Ovary (tissue), 9 donors: ENCODE results near the gene KCNJ16. TPM values are rescaled to one million over a fixed set of nuclear protein-coding genes. Genes with fewer than 3 reads are reported as not detected.

ENCODE experiments used
- DNase-seq, 5 donors: peaks; one replicate each; pipeline ENCODE4 v3.0.0-alpha.2; 2019 to 2020
- H3K27ac ChIP-seq, 2 donors: fragments of 200-600 bp; one replicate each; pipeline versions ENCODE4 v1.5.1 to v1.8.0; 2019 to 2022
- H3K27me3 ChIP-seq: fragments of 200-600 bp; one replicate; pipeline ENCODE4 v1.8.0; 2022
- H3K36me3 ChIP-seq: fragments of 200-600 bp; sonication (generic); one replicate; pipeline ENCODE4 v1.5.1; 2019
- H3K4me1 ChIP-seq: one replicate; pipeline ENCODE4 v1.8.1; 2013; ENCODE audit warnings: mild to moderate bottlenecking, moderate library complexity; ENCODE audit not compliant: insufficient read depth
- H3K4me3 ChIP-seq: fragments of 200-600 bp; sonication (generic); one replicate; pipeline ENCODE4 v1.5.1; 2017
- H3K9me3 ChIP-seq, 2 donors: fragments of 200-600 bp in 1 of 2; sonication (generic) in 1 of 2; one replicate each; pipeline versions ENCODE4 v1.5.1 to v1.8.1; 2013 to 2019; ENCODE audit warnings: mild to moderate bottlenecking in 1 of 2, moderate library complexity in 1 of 2
- CTCF ChIP-seq, 3 donors: fragments of 450-650 bp in 2 of 3; fragments of 200-600 bp in 1 of 3; IDR thresholded peaks; one replicate each; pipeline versions ENCODE4 v1.5.1 to v1.8.0; 2016 to 2022; ENCODE audit warnings: antibody characterized with exemption in 3 of 3, mild to moderate bottlenecking in 1 of 3
- EP300 ChIP-seq: sonication (generic); formaldehyde crosslinking; IDR thresholded peaks from one replicate; pipeline ENCODE4 v1.6.1; 2017; ENCODE audit warnings: antibody characterized with exemption
- POLR2A ChIP-seq: fragments of 450-650 bp; IDR thresholded peaks from one replicate; pipeline ENCODE4 v1.6.1; 2017; ENCODE audit warnings: antibody characterized with exemption, mild to moderate bottlenecking, moderate library complexity
- WGBS, 3 donors: extraction: QIAGEN DNeasy Blood & Tissue Kit in 1 of 3; methylation state at CpG; one replicate each; pipeline versions ENCODE4 v1.1.5 to v1.1.7; 2013 to 2017; 5-methylcytosine and 5-hydroxymethylcytosine counted together
- intact Hi-C, 4 donors: fragments of 100-400 bp; cut with DNase I; formaldehyde crosslinking; loops; one replicate each; pipeline versions ENCODE4 v1.11.0 to v1.15.1; 2022 to 2023
- polyA plus RNA-seq, 2 donors: library from polyadenylated mRNA; stranded (reverse); fragments of 200-250 nt in 1 of 2; fragments of 350-450 nt in 1 of 2; fragmentation: Illumina TruSeq in 1 of 2; extraction: RNeasy Lipid Tissue Mini Kit (QIAGEN cat#74804) in 1 of 2; gene quantifications; one replicate each; pipeline ENCODE4 v1.2.3, GENCODE V29; 2013 to 2014
- total RNA-seq, 7 donors: library from RNA; depleted of rRNA in 2 of 7; stranded (reverse); fragments of >200 nt in 2 of 7; fragmentation: NEBNext Ultra II Directional in 3 of 7; extraction: Animal tissue kit (Norgen Biotek cat#: 25700) in 3 of 7; gene quantifications; one replicate each; pipeline versions ENCODE4 v1.1.0 to v1.2.4, GENCODE V29; 2016 to 2023
- donor health status: DM: no; HTN: no; CAD: no; lungs with moderate emphysema.
- donor health status: DM: no; HTN: no; CAD: no.
- donor health status: Bipolar disorder and iron deficiency.
- donor health status: DM: yes; HTN: yes; CAD: no.
- donor health status: DM: no; HTN: no; CAD: no.
- donor health status: DM: yes; HTN: yes; CAD: no.

Gene KCNJ16
- total and polyA plus RNA-seq, 9 donors, result 0.04 to 7.2 (median 0.25) TPM; not detected in 1

GRCh38 chr17:70168977-70169708 is 94.1 kb downstream of the KCNJ16 start, which contains the start of gene KCNJ2:
KCNJ2 (plus strand) TSS chr17:70169532; CDS start chr17:70175040, 5,508 bp downstream.
- Histone ChIP-seq H3K27me3 (no peaks in the 10 kb centered on the region), H3K36me3 (no peaks in the 10 kb centered on the region), H3K4me1 (peaks cover 5% of the 10 kb centered on the region), H3K4me3 (peak within 1 kb of the TSS; percentile 57), H3K9me3 (no peaks in the 10 kb centered on the region), H3K27ac (peak within 1 kb of the TSS; percentile 78 to 86)
- intact Hi-C loops, result loop anchor here in 1 of 4 donors (10.0 kb wide), 1 partner anchor 604 kb away; no protein-coding TSS in a partner anchor
- TF ChIP-seq EP300 (no peak), POLR2A (peak; percentile 56)
- 0 to 1% (median 1%) methylated on average over 41 to 67 of the region's 67 CpGs for WGBS, 3 donors
- peak; percentile 81 to 88 (median 86) for DNase-seq

- intact Hi-C loops, result loop anchor here in 1 of 4 donors (10.0 kb wide), 1 partner anchor 605 kb away; no protein-coding TSS in a partner anchor
- Histone ChIP-seq H3K9me3 (no peaks in the 10 kb centered on the region), H3K27ac (peak overlapping the region in 1 of 2 donors; percentile 86), H3K4me1 (peaks cover 5% of the 10 kb centered on the region), H3K4me3 (peak overlapping the region; percentile 57), H3K27me3 (no peaks in the 10 kb centered on the region), H3K36me3 (no peaks in the 10 kb centered on the region)
- peak in 2 of 5 donors; percentile 19 to 37 for DNase-seq
- 4 to 10% (median 5%) methylated on average over 24 of the region's 24 CpGs for WGBS, 3 donors
- no peak for TF ChIP-seq EP300
- TF ChIP-seq CTCF (IDR thresholded peaks at IDR 0.05), result no peak
- TF ChIP-seq POLR2A, result no peak
These were observed 94.9 kb downstream of the KCNJ16 start for GRCh38 chr17:70169709-70170597.

- no peaks in the 10 kb centered on the region for H3K9me3 ChIP-seq
- H3K36me3 ChIP-seq, result no peaks in the 10 kb centered on the region
- intact Hi-C loops, result no loop called here
- DNase-seq, result no peak
- H3K4me3 ChIP-seq, result no peak overlapping the region
- no peak for TF ChIP-seq POLR2A
- no peak for TF ChIP-seq EP300
- TF ChIP-seq CTCF (IDR thresholded peaks at IDR 0.05), result no peak
- WGBS, 3 donors, result 17 to 33% (median 17%) methylated on average over 5 of the region's 5 CpGs
- H3K27ac ChIP-seq, result no peak overlapping the region
- H3K4me1 ChIP-seq, result peaks cover 5% of the 10 kb centered on the region
- H3K27me3 ChIP-seq, result no peaks in the 10 kb centered on the region
These were observed 96.1 kb downstream of the KCNJ16 start for GRCh38 chr17:70171159-70171558.

GRCh38 chr17:70172449-70172848 is 97.4 kb downstream of the KCNJ16 start:
- Histone ChIP-seq H3K4me3 (no peak overlapping the region), H3K27ac (no peak overlapping the region), H3K9me3 (no peaks in the 10 kb centered on the region), H3K36me3 (no peaks in the 10 kb centered on the region), H3K27me3 (no peaks in the 10 kb centered on the region), H3K4me1 (peaks cover 5% of the 10 kb centered on the region)
- no peak for TF ChIP-seq EP300
- no peak for TF ChIP-seq CTCF (IDR thresholded peaks at IDR 0.05)
- no peak for TF ChIP-seq POLR2A
- DNase-seq, result no peak
- 72 to 81% (median 80%) methylated on average over 2 of the region's 2 CpGs for WGBS, 3 donors
- intact Hi-C loops, result no loop called here
